OCI-LY3 (cell line): Measurements from ENCODE around the gene EIF5A.

ENCODE experiments used
- H2AFZ ChIP-seq: fragments of 200-600, 300-600 bp; shearing (Covaris generic); 2 replicates; pipeline ENCODE4 v1.6.0; 2014; ENCODE audit warnings: antibody characterized with exemption, low read depth, low read length
- H3K27ac ChIP-seq: fragments of 200-600, 300-600 bp; sonication (generic); 2 replicates; pipeline ENCODE4 v1.5.1; 2014; ENCODE audit warnings: mild to moderate bottlenecking, low read length, moderate library complexity, mixed read lengths
- H3K27me3 ChIP-seq: fragments of 200-600, 300-600 bp; sonication (generic); 2 replicates; pipeline ENCODE4 v1.6.1; 2014; ENCODE audit warnings: low read depth, low read length, mixed read lengths
- H3K36me3 ChIP-seq: fragments of 200-600, 300-600 bp; sonication (generic); replicated peaks from 2 replicates; pipeline ENCODE3; 2014; ENCODE audit warnings: low read depth, low read length, mixed read lengths
- H3K4me1 ChIP-seq: fragments of 300-600, 200-600 bp; sonication (generic); 2 replicates; pipeline ENCODE4 v1.6.1; 2014; ENCODE audit warnings: low read length, mixed read lengths
- H3K4me2 ChIP-seq: fragments of 200-600, 300-600 bp; sonication (generic); 2 replicates; pipeline ENCODE4 v1.6.1; 2014; ENCODE audit warnings: low read length, mixed read lengths
- H3K4me3 ChIP-seq: fragments of 300-600, 200-600 bp; sonication (generic); 2 replicates; pipeline ENCODE4 v1.5.1; 2014; ENCODE audit warnings: antibody characterized with exemption, mild to moderate bottlenecking, low read length, moderate library complexity
- H3K79me2 ChIP-seq: fragments of 300-600, 200-600 bp; shearing (Covaris generic); 2 replicates; pipeline ENCODE4 v1.6.1; 2014; ENCODE audit warnings: mild to moderate bottlenecking, low read length, mixed read lengths
- H3K9ac ChIP-seq: fragments of 300-600, 200-600 bp; shearing (Covaris generic); 2 replicates; pipeline ENCODE4 v1.6.0; 2014; ENCODE audit warnings: mild to moderate bottlenecking, low read length, moderate library complexity
- H3K9me3 ChIP-seq: fragments of 200-600, 300-600 bp; shearing (Covaris generic); 2 replicates; pipeline ENCODE4 v1.6.1; 2014; ENCODE audit warnings: low read length, mixed read lengths; ENCODE audit not compliant: insufficient read depth
- H4K20me1 ChIP-seq: fragments of 200-600, 300-600 bp; sonication (generic); 2 replicates; pipeline ENCODE4 v1.6.1; 2016; ENCODE audit warnings: low read length, mixed read lengths; ENCODE audit not compliant: insufficient read depth
- CTCF ChIP-seq: fragments of 200-600, 300-600 bp; sonication (generic); IDR thresholded peaks from 2 replicates; pipeline ENCODE4 v1.5.1; 2014; ENCODE audit warnings: antibody characterized with exemption, low read length, low read depth
- EZH2phosphoT487 ChIP-seq: fragments of 200-600 bp; shearing (Covaris generic); IDR thresholded peaks from 2 replicates; pipeline ENCODE4 v1.6.1; 2018; ENCODE audit warnings: antibody characterized with exemption, mixed run types, low read depth

Gene EIF5A

GRCh38 chr17:7312432-7313087 lies 5.1 kb downstream of the EIF5A start:
- Histone ChIP-seq H3K27ac (no peak overlapping the region), H3K36me3 (peaks cover 45% of the 10 kb centered on the region)

GRCh38 chr17:7313088-7313889 lies 5.9 kb downstream of the EIF5A start:
- Histone ChIP-seq H4K20me1 (peaks cover 38% of the 10 kb centered on the region), H2AFZ (no peak overlapping the region), H3K4me3 (peak overlapping the region; percentile 99; the same call in 1 of the 2 replicates), H3K4me1 (peaks cover 28% of the 10 kb centered on the region), H3K9ac (no peak overlapping the region), H3K9me3 (no peaks in the 10 kb centered on the region), H3K79me2 (peaks cover 55% of the 10 kb centered on the region), H3K36me3 (peaks cover 46% of the 10 kb centered on the region), H3K27ac (0 out of 2 replicates have a peak overlapping the region, but pooled peaks have one; percentile 66), H3K4me2 (peak overlapping the region; percentile 88; the same call in 1 of the 2 replicates), H3K27me3 (no peaks in the 10 kb centered on the region)
- no peak for TF ChIP-seq CTCF
- TF ChIP-seq EZH2phosphoT487, result no peak

More at GRCh38 chr17:7312432-7313087, 5.1 kb downstream of the EIF5A start:
- Histone ChIP-seq H3K9me3 (no peaks in the 10 kb centered on the region), H2AFZ (no peak overlapping the region), H3K9ac (no peak overlapping the region), H3K79me2 (peaks cover 62% of the 10 kb centered on the region), H3K4me3 (no peak overlapping the region), H4K20me1 (peaks cover 38% of the 10 kb centered on the region), H3K27me3 (no peaks in the 10 kb centered on the region), H3K4me1 (peaks cover 28% of the 10 kb centered on the region), H3K4me2 (no peak overlapping the region)
- no peak for TF ChIP-seq CTCF

GRCh38 chr17:7313890-7314718 lies 6.7 kb downstream of the EIF5A start:
- Histone ChIP-seq H3K27me3 (no peaks in the 10 kb centered on the region), H3K27ac (peak overlapping the region; percentile 66), H3K79me2 (peaks cover 47% of the 10 kb centered on the region), H3K4me1 (peaks cover 27% of the 10 kb centered on the region), H3K4me3 (peak overlapping the region; percentile 99), H2AFZ (no peak overlapping the region), H3K9me3 (no peaks in the 10 kb centered on the region), H3K4me2 (peak overlapping the region; percentile 88), H3K36me3 (peaks cover 40% of the 10 kb centered on the region), H4K20me1 (peaks cover 30% of the 10 kb centered on the region), H3K9ac (peak overlapping the region; percentile 74)
- TF ChIP-seq EZH2phosphoT487, result no peak
- no peak for TF ChIP-seq CTCF
